IMR-90 (cell line): ENCODE results near the gene SPATA21.

Source experiments
- CEBPB ChIP-seq: IDR thresholded peaks from 2 replicates; pipeline ENCODE4 v1.6.1; 2012; ENCODE audit warnings: low read depth, low read length, improper control_type of control experiment
- MAFK ChIP-seq: IDR thresholded peaks from 2 replicates; pipeline ENCODE4 v1.6.1; 2012; ENCODE audit warnings: low read depth, low read length, improper control_type of control experiment
- MAZ ChIP-seq: IDR thresholded peaks from 2 replicates; pipeline ENCODE4 v1.6.1; 2012; ENCODE audit warnings: low read depth, mild to moderate bottlenecking, low read length, improper control_type of control experiment, moderate library complexity, borderline replicate concordance
- MXI1 ChIP-seq: IDR thresholded peaks from 2 replicates; pipeline ENCODE4 v1.6.1; 2012; ENCODE audit warnings: low read depth, mild to moderate bottlenecking, low read length, moderate library complexity, borderline replicate concordance
- NFE2L2 ChIP-seq: fragments of 150-350 bp; IDR thresholded peaks from 2 replicates; pipeline ENCODE4 v1.6.1; 2016; ENCODE audit warnings: low read depth, mild to moderate bottlenecking, low read length
- POLR2A ChIP-seq: IDR thresholded peaks from 2 replicates; pipeline ENCODE4 v1.6.1; 2012; ENCODE audit warnings: mild to moderate bottlenecking, low read depth, low read length
- RAD21 ChIP-seq: IDR thresholded peaks from 2 replicates; pipeline ENCODE4 v1.6.1; 2012; ENCODE audit warnings: low read length, improper control_type of control experiment
- RCOR1 ChIP-seq: IDR thresholded peaks from 2 replicates; pipeline ENCODE4 v1.6.1; 2012; ENCODE audit warnings: mild to moderate bottlenecking, low read length, improper control_type of control experiment; ENCODE audit not compliant: insufficient replicate concordance
- RFX5 ChIP-seq: IDR thresholded peaks from 2 replicates; pipeline ENCODE4 v1.8.0; 2012; ENCODE audit warnings: low read depth, mild to moderate bottlenecking, low read length, moderate library complexity
- SMC3 ChIP-seq: fragments of 150-350 bp; IDR thresholded peaks from 2 replicates; pipeline ENCODE4 v1.6.1; 2016; ENCODE audit warnings: low read depth, mild to moderate bottlenecking, antibody characterized with exemption, low read length, moderate library complexity
- TF ChIP-seq, protein P1 (sequence below): conservative IDR thresholded peaks from 2 replicates; pipeline ENCODE4 v1.5.1; 2012; ENCODE audit warnings: mild to moderate bottlenecking, low read depth, low read length, improper control_type of control experiment
- TF ChIP-seq, protein P2 (sequence below): fragments of 150-350 bp; IDR thresholded peaks from 2 replicates; pipeline ENCODE4 v1.6.1; 2016; ENCODE audit warnings: low read depth, mild to moderate bottlenecking, low read length, moderate library complexity, borderline replicate concordance
- TF ChIP-seq, protein P3 (sequence below): fragments of 150-350 bp; IDR thresholded peaks from 2 replicates; pipeline ENCODE4 v1.6.1; 2017; ENCODE audit warnings: mild to moderate bottlenecking, antibody characterized with exemption, low read length, low read depth

DNA sequence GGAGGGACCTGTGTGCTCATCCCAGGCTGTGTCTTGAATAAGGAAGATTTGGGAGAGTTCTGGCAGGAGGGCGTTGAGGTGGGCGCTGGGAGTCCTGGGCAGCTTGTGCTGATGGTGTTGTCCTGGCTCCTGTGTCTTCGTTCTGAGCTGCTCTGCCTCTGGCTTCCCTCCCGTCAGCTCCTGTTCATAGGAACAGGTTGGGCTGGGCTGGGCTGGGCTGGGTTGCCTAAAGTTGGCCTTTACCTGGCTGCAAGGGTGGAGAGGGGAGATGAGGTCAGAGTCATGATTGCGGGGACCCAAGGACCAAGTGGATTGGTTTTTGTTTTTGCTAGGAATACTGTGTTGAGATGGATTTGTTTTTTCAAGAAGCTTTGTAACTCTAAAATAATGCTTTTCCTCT, 12.4 kb upstream of the SPATA21 start:
- TF ChIP-seq, protein P1, sequence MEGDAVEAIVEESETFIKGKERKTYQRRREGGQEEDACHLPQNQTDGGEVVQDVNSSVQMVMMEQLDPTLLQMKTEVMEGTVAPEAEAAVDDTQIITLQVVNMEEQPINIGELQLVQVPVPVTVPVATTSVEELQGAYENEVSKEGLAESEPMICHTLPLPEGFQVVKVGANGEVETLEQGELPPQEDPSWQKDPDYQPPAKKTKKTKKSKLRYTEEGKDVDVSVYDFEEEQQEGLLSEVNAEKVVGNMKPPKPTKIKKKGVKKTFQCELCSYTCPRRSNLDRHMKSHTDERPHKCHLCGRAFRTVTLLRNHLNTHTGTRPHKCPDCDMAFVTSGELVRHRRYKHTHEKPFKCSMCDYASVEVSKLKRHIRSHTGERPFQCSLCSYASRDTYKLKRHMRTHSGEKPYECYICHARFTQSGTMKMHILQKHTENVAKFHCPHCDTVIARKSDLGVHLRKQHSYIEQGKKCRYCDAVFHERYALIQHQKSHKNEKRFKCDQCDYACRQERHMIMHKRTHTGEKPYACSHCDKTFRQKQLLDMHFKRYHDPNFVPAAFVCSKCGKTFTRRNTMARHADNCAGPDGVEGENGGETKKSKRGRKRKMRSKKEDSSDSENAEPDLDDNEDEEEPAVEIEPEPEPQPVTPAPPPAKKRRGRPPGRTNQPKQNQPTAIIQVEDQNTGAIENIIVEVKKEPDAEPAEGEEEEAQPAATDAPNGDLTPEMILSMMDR, result no peak
- TF ChIP-seq POLR2A, result no peak
- TF ChIP-seq MAFK, result no peak
- no peak for TF ChIP-seq SMC3
- TF ChIP-seq, protein P2, sequence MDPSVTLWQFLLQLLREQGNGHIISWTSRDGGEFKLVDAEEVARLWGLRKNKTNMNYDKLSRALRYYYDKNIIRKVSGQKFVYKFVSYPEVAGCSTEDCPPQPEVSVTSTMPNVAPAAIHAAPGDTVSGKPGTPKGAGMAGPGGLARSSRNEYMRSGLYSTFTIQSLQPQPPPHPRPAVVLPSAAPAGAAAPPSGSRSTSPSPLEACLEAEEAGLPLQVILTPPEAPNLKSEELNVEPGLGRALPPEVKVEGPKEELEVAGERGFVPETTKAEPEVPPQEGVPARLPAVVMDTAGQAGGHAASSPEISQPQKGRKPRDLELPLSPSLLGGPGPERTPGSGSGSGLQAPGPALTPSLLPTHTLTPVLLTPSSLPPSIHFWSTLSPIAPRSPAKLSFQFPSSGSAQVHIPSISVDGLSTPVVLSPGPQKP, result no peak
- TF ChIP-seq CEBPB, result no peak
- TF ChIP-seq, protein P3, sequence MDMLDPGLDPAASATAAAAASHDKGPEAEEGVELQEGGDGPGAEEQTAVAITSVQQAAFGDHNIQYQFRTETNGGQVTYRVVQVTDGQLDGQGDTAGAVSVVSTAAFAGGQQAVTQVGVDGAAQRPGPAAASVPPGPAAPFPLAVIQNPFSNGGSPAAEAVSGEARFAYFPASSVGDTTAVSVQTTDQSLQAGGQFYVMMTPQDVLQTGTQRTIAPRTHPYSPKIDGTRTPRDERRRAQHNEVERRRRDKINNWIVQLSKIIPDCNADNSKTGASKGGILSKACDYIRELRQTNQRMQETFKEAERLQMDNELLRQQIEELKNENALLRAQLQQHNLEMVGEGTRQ, result no peak
- TF ChIP-seq MXI1, result no peak
- no peak for TF ChIP-seq RCOR1
- TF ChIP-seq RFX5, result no peak
- TF ChIP-seq RAD21, result no peak
- no peak for TF ChIP-seq MAZ
- no peak for TF ChIP-seq NFE2L2
